ENCODE measurements around the gene TMEM170B.
A peak's percentile ranks its signal among the peaks of the same experiment; 100 is the strongest.
"Not testable (repeated sequence)": the region's sequence is repeated elsewhere in the genome, so short reads cannot be mapped to it uniquely, and the experiment has no call there.

Gene TMEM170B

GRCh38 chr6:11532097-11532496 is 5.5 kb upstream of the TMEM170B start:
- no peak for DNase-seq

GRCh38 chr6:11534561-11534960 is 3.0 kb upstream of the TMEM170B start:
- no peak for DNase-seq

GRCh38 chr6:11535801-11536230 is 1.7 kb upstream of the TMEM170B start:
- DNase-seq = no peak

- no peak for DNase-seq
Observed at GRCh38 chr6:11536795-11537194, 754 bp upstream of the TMEM170B start.

GRCh38 chr6:11538052-11538818 is 686 bp downstream of the TMEM170B start:
- DNase-seq = peak; percentile 7 to 24 (median 8)

- no peak for DNase-seq
Observed at GRCh38 chr6:11538819-11539468, 1.4 kb downstream of the TMEM170B start.

- no peak for DNase-seq
Observed at GRCh38 chr6:11542863-11543262, 5.3 kb downstream of the TMEM170B start.

GRCh38 chr6:11543919-11544518 is 6.5 kb downstream of the TMEM170B start:
- no peak for DNase-seq

- DNase-seq = not testable (repeated sequence)
Observed at GRCh38 chr6:11547846-11548245, 10.3 kb downstream of the TMEM170B start.

GRCh38 chr6:11548578-11548977 is 11.0 kb downstream of the TMEM170B start:
- DNase-seq = not testable (repeated sequence)

GRCh38 chr6:11551053-11551452 is 13.5 kb downstream of the TMEM170B start:
- DNase-seq = no peak

- no peak for DNase-seq
Observed at GRCh38 chr6:11552442-11552841, 14.9 kb downstream of the TMEM170B start.

GRCh38 chr6:11553824-11554223 is 16.3 kb downstream of the TMEM170B start:
- DNase-seq = no peak

GRCh38 chr6:11556309-11556708 is 18.8 kb downstream of the TMEM170B start:
- no peak for DNase-seq

- DNase-seq = no peak
Observed at GRCh38 chr6:11563793-11564192, 26.2 kb downstream of the TMEM170B start.

GRCh38 chr6:11566609-11567008 is 29.1 kb downstream of the TMEM170B start:
- no peak for DNase-seq

GRCh38 chr6:11571073-11571472 is 33.5 kb downstream of the TMEM170B start:
- DNase-seq = no peak

- peak in 4 of 5 donors; percentile 11 to 56 (median 19) for DNase-seq
Observed at GRCh38 chr6:11575408-11576033, 38.0 kb downstream of the TMEM170B start.

GRCh38 chr6:11580686-11581405 is 43.3 kb downstream of the TMEM170B start:
- no peak for DNase-seq

GRCh38 chr6:11584244-11584643 is 46.7 kb downstream of the TMEM170B start:
- DNase-seq = no peak

GRCh38 chr6:11585426-11586016 is 48.0 kb downstream of the TMEM170B start:
- DNase-seq = peak in 1 of 5 donors; percentile 21

GRCh38 chr6:11586117-11586516 is 48.6 kb downstream of the TMEM170B start:
- no peak for DNase-seq

Data from T-helper 1 cell (primary cell).